ENCODE results near the gene FBXO34. TPM values are rescaled to one million over a fixed set of nuclear protein-coding genes. Genes with fewer than 3 reads are reported as not detected.

Gene FBXO34
- total and polyA plus RNA-seq, 10 of the 15 experiments (the other 5 are each of a cell fraction or from before 2014, with no cell fraction given), result 5.6 to 22.8 (median 17.6) TPM

DNA sequence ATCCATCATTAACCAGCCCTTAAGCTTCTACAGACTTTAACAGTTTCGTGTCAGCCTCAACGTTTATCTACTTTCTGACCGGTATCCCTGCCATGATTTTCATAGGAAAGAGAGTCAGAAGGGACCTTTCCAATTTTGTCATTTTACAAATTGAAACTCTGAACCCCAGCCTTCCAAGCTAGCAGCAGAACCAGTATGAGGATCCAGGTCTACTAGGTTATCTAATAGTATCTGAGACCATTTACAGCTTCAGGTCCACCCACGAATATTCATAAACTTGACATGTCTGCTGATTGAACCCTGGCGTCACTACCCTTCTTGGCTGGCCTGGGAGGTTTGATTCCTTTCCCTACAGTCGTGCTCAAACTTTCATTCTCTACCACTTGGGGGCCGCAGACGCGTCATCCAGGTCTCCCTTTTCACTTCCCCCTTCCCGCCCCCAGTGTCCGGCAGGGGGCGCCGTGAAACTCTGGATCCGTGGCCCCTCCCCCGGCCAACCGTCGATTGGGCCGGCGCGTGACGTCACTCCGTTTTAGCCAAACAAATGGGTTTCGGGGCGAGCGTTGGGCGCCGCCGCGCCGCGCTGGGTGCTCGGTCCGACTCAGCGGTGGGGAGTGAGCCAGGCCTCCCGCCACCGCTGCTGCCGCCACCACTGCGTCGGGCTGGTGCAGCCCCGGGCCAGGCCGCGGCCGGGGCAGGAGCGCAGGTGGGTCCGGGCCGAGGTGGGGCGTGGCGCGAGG is at the start of gene FBXO34 (continued):
- TF ChIP-seq REST (IDR thresholded peaks at IDR 0.05; ENCODE audit: low read depth, low read length) (no peak), MEF2B (IDR thresholded peaks at IDR 0.05; ENCODE audit: partially characterized antibody, poor library complexity, severe bottlenecking) (no peak), EED (IDR thresholded peaks at IDR 0.05; ENCODE audit: low read depth) (peak; percentile 69), ZNF24 (IDR thresholded peaks at IDR 0.05) (peak; percentile 70; the same call in 1 of the 2 replicates), KAT2A (conservative IDR thresholded peaks at IDR 0.05; ENCODE audit: control insufficient read depth, low read depth, low read length) (no peak), STAT3 (IDR thresholded peaks at IDR 0.05; ENCODE audit: low read depth, low read length) (no peak), NR2C1 (IDR thresholded peaks at IDR 0.05) (peak; percentile 47), POLR2AphosphoS5 (IDR thresholded peaks at IDR 0.05; ENCODE audit: low read length) (peak; percentile 66; the same call in 1 of the 2 replicates), CREB1 (IDR thresholded peaks at IDR 0.05; ENCODE audit: low read depth) (peak; percentile 97), CREM (IDR thresholded peaks at IDR 0.05; ENCODE audit: low read depth) (peak; percentile 98), SPI1 (IDR thresholded peaks at IDR 0.05; ENCODE audit: borderline replicate concordance, insufficient read depth, low read depth, low read length) (peak; percentile 89), MXI1 (IDR thresholded peaks at IDR 0.05; ENCODE audit: low read depth, low read length) (peak; percentile 37; the same call in 1 of the 2 replicates), MYC (IDR thresholded peaks at IDR 0.05; ENCODE audit: insufficient read depth, insufficient read length, insufficient replicate concordance, low read length, severe bottlenecking) (no peak), TARDBP (IDR thresholded peaks at IDR 0.05; ENCODE audit: borderline replicate concordance) (0 out of 2 replicates have a peak, but pooled peaks have one; percentile 40), NRF1 (conservative IDR thresholded peaks at IDR 0.05; ENCODE audit: low read depth, low read length) (no peak), CEBPB (IDR thresholded peaks at IDR 0.05; ENCODE audit: borderline replicate concordance in 1 of 2, low read depth in 2 of 2, low read length in 2 of 2) (no peak)
- TF ChIP-seq, protein P1, sequence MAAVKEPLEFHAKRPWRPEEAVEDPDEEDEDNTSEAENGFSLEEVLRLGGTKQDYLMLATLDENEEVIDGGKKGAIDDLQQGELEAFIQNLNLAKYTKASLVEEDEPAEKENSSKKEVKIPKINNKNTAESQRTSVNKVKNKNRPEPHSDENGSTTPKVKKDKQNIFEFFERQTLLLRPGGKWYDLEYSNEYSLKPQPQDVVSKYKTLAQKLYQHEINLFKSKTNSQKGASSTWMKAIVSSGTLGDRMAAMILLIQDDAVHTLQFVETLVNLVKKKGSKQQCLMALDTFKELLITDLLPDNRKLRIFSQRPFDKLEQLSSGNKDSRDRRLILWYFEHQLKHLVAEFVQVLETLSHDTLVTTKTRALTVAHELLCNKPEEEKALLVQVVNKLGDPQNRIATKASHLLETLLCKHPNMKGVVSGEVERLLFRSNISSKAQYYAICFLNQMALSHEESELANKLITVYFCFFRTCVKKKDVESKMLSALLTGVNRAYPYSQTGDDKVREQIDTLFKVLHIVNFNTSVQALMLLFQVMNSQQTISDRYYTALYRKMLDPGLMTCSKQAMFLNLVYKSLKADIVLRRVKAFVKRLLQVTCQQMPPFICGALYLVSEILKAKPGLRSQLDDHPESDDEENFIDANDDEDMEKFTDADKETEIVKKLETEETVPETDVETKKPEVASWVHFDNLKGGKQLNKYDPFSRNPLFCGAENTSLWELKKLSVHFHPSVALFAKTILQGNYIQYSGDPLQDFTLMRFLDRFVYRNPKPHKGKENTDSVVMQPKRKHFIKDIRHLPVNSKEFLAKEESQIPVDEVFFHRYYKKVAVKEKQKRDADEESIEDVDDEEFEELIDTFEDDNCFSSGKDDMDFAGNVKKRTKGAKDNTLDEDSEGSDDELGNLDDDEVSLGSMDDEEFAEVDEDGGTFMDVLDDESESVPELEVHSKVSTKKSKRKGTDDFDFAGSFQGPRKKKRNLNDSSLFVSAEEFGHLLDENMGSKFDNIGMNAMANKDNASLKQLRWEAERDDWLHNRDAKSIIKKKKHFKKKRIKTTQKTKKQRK (IDR thresholded peaks at IDR 0.05; ENCODE audit: low read depth, low read length), result no peak
- TF ChIP-seq, protein P2, sequence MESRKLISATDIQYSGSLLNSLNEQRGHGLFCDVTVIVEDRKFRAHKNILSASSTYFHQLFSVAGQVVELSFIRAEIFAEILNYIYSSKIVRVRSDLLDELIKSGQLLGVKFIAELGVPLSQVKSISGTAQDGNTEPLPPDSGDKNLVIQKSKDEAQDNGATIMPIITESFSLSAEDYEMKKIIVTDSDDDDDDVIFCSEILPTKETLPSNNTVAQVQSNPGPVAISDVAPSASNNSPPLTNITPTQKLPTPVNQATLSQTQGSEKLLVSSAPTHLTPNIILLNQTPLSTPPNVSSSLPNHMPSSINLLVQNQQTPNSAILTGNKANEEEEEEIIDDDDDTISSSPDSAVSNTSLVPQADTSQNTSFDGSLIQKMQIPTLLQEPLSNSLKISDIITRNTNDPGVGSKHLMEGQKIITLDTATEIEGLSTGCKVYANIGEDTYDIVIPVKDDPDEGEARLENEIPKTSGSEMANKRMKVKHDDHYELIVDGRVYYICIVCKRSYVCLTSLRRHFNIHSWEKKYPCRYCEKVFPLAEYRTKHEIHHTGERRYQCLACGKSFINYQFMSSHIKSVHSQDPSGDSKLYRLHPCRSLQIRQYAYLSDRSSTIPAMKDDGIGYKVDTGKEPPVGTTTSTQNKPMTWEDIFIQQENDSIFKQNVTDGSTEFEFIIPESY (IDR thresholded peaks at IDR 0.05), result 0 out of 2 replicates have a peak, but pooled peaks have one; percentile 41

Measured in GM12878 (cell line).